ENCODE results near the gene TOLLIP. TPM values are rescaled to one million over a fixed set of nuclear protein-coding genes. Genes with fewer than 3 reads are reported as not detected.

TOLLIP gene
- total RNA-seq, 1 donor from 2014 or later, result 42.9 TPM

- H3K27ac Mint-ChIP-seq, result no peak overlapping the region
- no peak for DNase-seq (ENCODE audit: low spot score)
- intact Hi-C loops (cut with micrococcal nuclease), result no loop called here
- H3K4me1 Mint-ChIP-seq (ENCODE audit: low read depth), result peaks cover 6% of the 10 kb centered on the region
- H3K9me3 Mint-ChIP-seq, result no peaks in the 10 kb centered on the region
- H3K36me3 Mint-ChIP-seq (ENCODE audit: low read depth), result no peaks in the 10 kb centered on the region
- H3K27me3 Mint-ChIP-seq (ENCODE audit: insufficient read depth), result no peaks in the 10 kb centered on the region
- no peak overlapping the region for H3K4me3 Mint-ChIP-seq
Observed at GRCh38 chr11:1304380-1304779, 5.1 kb downstream of the TOLLIP start.

DNA sequence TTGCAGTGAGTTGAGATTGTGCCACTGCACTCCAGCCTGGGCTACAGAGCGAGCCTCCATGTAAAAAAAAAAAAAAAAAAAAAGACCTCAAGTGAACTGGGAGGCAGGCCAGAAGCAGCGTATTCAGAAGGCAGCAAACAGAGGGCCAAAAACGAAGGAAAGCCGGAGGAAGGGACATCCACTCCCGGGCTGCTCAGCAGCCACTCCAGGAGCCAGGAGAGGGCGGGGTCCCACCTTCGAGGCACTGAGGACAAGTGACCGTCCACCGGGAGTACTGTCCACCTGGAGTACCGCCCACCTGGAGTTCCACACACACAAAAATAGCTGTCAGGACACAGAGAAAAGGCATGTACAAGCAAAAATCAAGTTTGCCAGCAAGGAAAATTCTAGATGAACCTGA, 5.5 kb downstream of the TOLLIP start:
- Mint-ChIP-seq H3K4me1 (ENCODE audit: low read depth) (peaks cover 6% of the 10 kb centered on the region), H3K27ac (no peak overlapping the region), H3K4me3 (no peak overlapping the region), H3K9me3 (no peaks in the 10 kb centered on the region), H3K27me3 (ENCODE audit: insufficient read depth) (no peaks in the 10 kb centered on the region), H3K36me3 (ENCODE audit: low read depth) (no peaks in the 10 kb centered on the region)
- DNase-seq (ENCODE audit: low spot score), result no peak
- intact Hi-C loops (cut with micrococcal nuclease), result no loop called here

DNA sequence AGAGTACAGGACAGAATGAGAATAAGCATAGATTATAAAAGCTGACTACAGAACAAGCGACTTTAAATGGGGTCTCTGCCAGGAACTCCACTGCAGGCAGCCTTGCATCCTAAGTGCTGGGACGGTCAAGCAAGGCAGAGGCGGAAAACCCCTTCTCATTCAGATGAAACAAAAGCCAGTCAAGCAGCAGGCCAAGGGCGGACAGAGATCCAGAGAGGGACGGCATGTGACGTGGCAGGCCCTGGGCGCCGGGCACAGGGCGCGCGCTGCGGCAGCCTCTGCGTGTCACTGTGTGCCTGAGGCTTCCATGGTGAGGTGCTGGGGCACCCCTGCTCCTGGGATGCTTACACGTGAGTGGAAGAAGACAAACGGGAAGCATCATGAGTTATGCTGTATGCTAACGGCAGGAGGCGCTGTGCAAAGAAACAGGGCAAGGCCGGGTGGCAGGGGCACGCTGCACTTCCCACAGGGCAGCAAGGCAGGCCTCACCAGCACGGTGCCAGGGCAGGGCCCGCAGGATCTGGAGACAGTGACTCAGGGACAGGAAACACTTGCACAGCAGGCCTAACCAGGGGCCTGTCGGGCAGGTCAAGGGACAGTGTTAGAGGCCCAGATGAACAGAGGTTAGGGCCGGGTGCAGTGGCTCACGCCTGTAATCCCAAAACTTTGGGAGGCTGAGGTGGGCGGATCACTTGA, 6.2 kb downstream of the TOLLIP start:
- intact Hi-C loops (cut with micrococcal nuclease), result no loop called here
- peaks cover 3% of the 10 kb centered on the region for H3K4me1 Mint-ChIP-seq (ENCODE audit: low read depth)
- no peaks in the 10 kb centered on the region for H3K27me3 Mint-ChIP-seq (ENCODE audit: insufficient read depth)
- H3K4me3 Mint-ChIP-seq, result no peak overlapping the region
- DNase-seq (ENCODE audit: low spot score), result no peak
- no peaks in the 10 kb centered on the region for H3K9me3 Mint-ChIP-seq
- no peaks in the 10 kb centered on the region for H3K36me3 Mint-ChIP-seq (ENCODE audit: low read depth)
- H3K27ac Mint-ChIP-seq, result no peak overlapping the region

DNA sequence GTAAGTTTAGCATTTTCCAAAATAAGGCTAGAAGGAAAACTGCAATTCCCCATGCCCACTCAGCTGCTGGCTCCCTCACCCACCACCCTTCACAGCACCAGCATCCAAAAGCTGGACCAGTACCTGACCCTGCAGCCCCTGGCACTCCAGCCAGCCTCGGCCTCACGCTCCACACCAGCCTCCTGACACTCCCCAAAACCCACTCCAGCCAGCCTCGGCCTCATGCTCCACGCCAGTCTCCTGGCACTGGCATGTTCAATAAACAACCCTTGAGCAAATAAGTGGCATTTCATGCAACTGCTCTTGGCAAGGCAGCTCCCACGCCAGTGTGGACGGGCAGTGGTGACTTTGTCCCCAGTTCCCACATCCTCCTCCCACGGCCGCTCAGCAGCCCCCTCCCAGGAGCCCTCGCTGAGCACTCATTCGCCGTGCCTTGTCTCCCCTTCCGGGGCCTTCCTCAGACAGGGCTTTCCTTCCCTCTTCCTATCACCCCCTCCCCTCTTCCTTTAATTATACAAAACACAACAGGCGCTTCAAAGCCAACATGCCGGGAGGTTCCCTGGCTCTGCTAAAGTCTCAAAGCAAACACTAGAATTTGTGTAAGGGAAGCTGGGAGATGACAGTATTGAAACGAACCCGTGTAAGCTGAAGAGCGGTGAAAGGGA, 6.8 kb downstream of the TOLLIP start:
- Mint-ChIP-seq H3K27me3 (ENCODE audit: insufficient read depth) (no peaks in the 10 kb centered on the region), H3K27ac (no peak overlapping the region), H3K4me1 (ENCODE audit: low read depth) (no peaks in the 10 kb centered on the region)

GRCh38 chr11:1302041-1302460, 7.4 kb downstream of the TOLLIP start:
- H3K27me3 Mint-ChIP-seq (ENCODE audit: insufficient read depth), result no peaks in the 10 kb centered on the region
- DNase-seq (ENCODE audit: low spot score), result no peak
- H3K4me1 Mint-ChIP-seq (ENCODE audit: low read depth), result no peaks in the 10 kb centered on the region
- H3K4me3 Mint-ChIP-seq, result no peak overlapping the region
- intact Hi-C loops (cut with micrococcal nuclease), result no loop called here
- H3K36me3 Mint-ChIP-seq (ENCODE audit: low read depth), result no peaks in the 10 kb centered on the region
- H3K27ac Mint-ChIP-seq, result no peak overlapping the region
- H3K9me3 Mint-ChIP-seq, result no peaks in the 10 kb centered on the region

More for the DNA sequence above, 6.8 kb downstream of the TOLLIP start:
- no peak for DNase-seq (ENCODE audit: low spot score)
- Mint-ChIP-seq H3K9me3 (no peaks in the 10 kb centered on the region), H3K36me3 (ENCODE audit: low read depth) (no peaks in the 10 kb centered on the region), H3K4me3 (no peak overlapping the region)
- intact Hi-C loops (cut with micrococcal nuclease), result no loop called here

GRCh38 chr11:1301220-1302000, 8.0 kb downstream of the TOLLIP start:
- no peaks in the 10 kb centered on the region for H3K27me3 Mint-ChIP-seq (ENCODE audit: insufficient read depth)
- H3K9me3 Mint-ChIP-seq, result no peaks in the 10 kb centered on the region
- H3K4me1 Mint-ChIP-seq (ENCODE audit: low read depth), result no peaks in the 10 kb centered on the region
- intact Hi-C loops (cut with micrococcal nuclease), result no loop called here
- no peak overlapping the region for H3K27ac Mint-ChIP-seq
- no peak overlapping the region for H3K4me3 Mint-ChIP-seq
- no peaks in the 10 kb centered on the region for H3K36me3 Mint-ChIP-seq (ENCODE audit: low read depth)
- no peak for DNase-seq (ENCODE audit: low spot score)

DNA sequence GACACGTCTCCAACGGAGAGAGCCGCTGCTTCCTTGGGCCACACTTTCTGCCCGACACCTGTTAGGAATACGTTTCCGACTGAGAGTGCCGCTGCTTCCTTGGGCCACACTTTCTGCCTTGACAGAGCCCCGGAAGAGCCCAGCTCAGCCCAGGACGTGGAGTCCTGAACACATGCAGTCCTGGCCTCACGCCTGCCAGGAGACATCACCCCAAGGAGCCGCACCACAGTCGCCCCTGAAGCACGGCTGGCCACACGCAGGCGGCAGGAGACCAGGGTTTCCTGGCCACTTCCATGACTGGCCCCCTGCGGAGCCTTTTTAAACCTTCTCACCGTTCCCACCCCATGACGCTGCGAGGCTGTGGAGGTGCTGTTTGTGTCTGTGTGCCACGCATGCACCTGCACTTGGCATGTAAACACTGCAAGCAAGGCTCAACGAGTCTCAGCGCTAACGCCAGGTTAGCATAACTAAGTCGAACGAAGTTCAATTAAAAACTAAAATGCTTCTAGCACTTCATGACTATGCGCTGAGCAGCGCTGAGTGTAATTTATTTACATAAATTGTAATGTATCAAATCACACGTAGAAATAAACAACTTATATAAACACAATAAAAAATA, 8.8 kb downstream of the TOLLIP start:
- Mint-ChIP-seq H3K36me3 (ENCODE audit: low read depth) (no peaks in the 10 kb centered on the region), H3K27me3 (ENCODE audit: insufficient read depth) (no peaks in the 10 kb centered on the region), H3K4me3 (no peak overlapping the region), H3K27ac (no peak overlapping the region), H3K9me3 (no peaks in the 10 kb centered on the region), H3K4me1 (ENCODE audit: low read depth) (no peaks in the 10 kb centered on the region)
- intact Hi-C loops (cut with micrococcal nuclease), result no loop called here
- DNase-seq (ENCODE audit: low spot score), result no peak

GRCh38 chr11:1300121-1300520, 9.3 kb downstream of the TOLLIP start:
- no peaks in the 10 kb centered on the region for H3K27me3 Mint-ChIP-seq (ENCODE audit: insufficient read depth)
- no peaks in the 10 kb centered on the region for H3K4me1 Mint-ChIP-seq (ENCODE audit: low read depth)
- intact Hi-C loops (cut with micrococcal nuclease), result no loop called here
- no peak overlapping the region for H3K4me3 Mint-ChIP-seq
- no peaks in the 10 kb centered on the region for H3K9me3 Mint-ChIP-seq
- no peak overlapping the region for H3K27ac Mint-ChIP-seq
- DNase-seq (ENCODE audit: low spot score), result no peak
- no peaks in the 10 kb centered on the region for H3K36me3 Mint-ChIP-seq (ENCODE audit: low read depth)

DNA sequence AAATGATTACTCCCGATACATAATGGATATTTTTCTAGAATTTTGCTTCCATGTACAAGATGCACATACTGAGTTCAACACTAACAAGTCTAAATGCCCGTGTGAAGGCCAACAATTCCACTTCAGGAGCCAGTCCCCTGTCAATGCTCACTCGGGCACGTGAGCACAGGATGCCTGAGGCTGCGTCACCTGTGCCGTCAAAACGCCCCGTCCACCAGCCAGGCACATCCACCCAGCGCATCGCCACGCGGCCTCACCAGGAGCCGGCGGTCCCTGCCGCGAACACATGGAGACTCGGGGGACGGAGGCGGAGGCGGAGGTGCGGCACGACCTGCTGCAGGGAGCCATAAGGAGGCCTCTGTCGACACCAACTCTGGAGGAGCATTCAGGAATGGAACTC, 9.8 kb downstream of the TOLLIP start:
- H3K27me3 Mint-ChIP-seq (ENCODE audit: insufficient read depth), result no peaks in the 10 kb centered on the region
- no peak for DNase-seq (ENCODE audit: low spot score)
- H3K36me3 Mint-ChIP-seq (ENCODE audit: low read depth), result no peaks in the 10 kb centered on the region
- no peaks in the 10 kb centered on the region for H3K9me3 Mint-ChIP-seq
- H3K4me1 Mint-ChIP-seq (ENCODE audit: low read depth), result no peaks in the 10 kb centered on the region
- intact Hi-C loops (cut with micrococcal nuclease), result no loop called here
- no peak overlapping the region for H3K4me3 Mint-ChIP-seq
- H3K27ac Mint-ChIP-seq, result no peak overlapping the region

DNA sequence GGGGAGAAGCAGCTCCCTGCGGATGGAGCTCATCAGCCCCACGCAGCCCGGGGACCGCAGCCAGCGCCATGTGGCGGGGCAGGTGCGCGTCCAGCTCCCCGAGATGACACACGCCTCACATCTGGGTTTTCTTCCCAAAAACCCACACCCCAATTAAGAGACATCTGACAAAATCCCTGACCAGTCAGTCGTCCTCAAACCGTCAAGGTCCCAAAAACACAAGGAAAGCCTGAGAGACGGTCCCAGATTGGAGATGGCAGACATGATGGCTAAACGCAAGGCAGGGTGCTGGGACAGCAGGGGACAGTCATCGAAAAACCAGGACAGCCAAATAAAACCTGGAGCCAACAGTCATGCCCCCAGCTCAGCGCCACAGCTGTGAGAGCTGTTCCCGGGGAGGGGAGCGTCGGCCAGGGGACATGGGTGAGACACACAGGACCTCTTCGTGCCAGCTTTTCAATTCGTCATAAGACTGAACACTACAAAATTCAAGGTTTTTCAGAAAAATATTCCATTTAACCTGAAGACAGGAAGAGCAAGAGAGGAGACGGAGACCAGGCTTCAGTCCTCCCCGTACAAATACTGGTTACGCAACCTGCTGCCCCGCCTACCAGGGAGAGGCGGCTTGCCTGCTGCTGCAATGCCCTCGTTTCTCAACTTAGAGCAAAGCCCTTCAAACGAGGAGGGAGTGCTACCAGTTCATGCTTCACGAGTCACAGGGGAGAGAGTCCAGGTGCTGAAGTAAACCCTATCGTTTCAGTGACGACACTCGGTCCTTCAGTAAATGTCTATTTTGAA, 10.5 kb downstream of the TOLLIP start:
- intact Hi-C loops (cut with micrococcal nuclease), result no loop called here
- no peaks in the 10 kb centered on the region for H3K9me3 Mint-ChIP-seq
- H3K4me3 Mint-ChIP-seq, result no peak overlapping the region
- H3K36me3 Mint-ChIP-seq (ENCODE audit: low read depth), result no peaks in the 10 kb centered on the region
- H3K4me1 Mint-ChIP-seq (ENCODE audit: low read depth), result no peaks in the 10 kb centered on the region
- no peaks in the 10 kb centered on the region for H3K27me3 Mint-ChIP-seq (ENCODE audit: insufficient read depth)
- H3K27ac Mint-ChIP-seq, result no peak overlapping the region
- no peak for DNase-seq (ENCODE audit: low spot score)

DNA sequence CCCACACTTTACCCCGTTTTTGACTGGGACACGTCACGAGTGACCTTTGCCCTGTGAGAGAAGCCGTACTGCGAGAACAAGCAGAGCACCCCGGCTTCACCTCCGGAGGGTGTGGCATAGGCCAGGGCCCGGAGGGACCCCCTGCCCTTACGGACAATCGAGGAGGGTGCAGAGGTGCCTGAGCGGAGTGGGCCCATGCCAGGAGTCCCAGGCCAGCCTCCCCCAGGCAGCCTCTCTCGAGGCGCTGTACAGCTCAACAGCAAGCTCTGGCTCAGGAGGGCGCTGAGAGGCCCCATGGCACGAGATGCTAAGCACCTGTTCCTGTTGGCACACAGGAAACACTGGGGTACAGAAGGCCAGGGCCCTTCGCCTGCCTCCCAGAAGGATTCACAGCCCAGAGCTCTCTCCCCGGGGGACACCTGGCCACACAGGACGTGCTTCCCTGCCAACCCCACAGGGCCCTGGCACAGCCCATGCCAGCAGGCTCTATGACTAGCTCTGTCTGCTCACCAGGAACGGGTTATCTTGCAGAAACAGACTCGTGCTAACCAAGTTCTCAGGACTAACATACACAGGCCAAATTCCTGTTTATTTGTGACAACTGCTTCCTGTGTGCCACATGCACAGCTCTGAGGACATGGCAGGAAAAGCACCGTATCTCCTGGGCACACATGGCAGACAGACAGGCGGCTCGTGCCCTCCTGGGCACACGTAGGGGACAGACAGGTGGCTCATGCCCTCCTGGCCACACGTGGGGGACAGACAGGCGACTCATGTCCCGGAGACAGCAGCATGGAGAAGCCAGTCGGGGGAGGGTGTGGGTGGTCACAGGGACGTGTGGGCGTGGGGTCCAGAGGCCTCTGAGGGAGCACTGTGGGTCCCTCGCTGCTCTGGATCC, 11.6 kb downstream of the TOLLIP start:
- no peak overlapping the region for H3K27ac Mint-ChIP-seq
- DNase-seq (ENCODE audit: low spot score), result no peak
- no peaks in the 10 kb centered on the region for H3K4me1 Mint-ChIP-seq (ENCODE audit: low read depth)
- no peaks in the 10 kb centered on the region for H3K27me3 Mint-ChIP-seq (ENCODE audit: insufficient read depth)
- no peaks in the 10 kb centered on the region for H3K9me3 Mint-ChIP-seq
- no peak overlapping the region for H3K4me3 Mint-ChIP-seq
- intact Hi-C loops (cut with micrococcal nuclease), result no loop called here
- no peaks in the 10 kb centered on the region for H3K36me3 Mint-ChIP-seq (ENCODE audit: low read depth)
